GM19463 (cell line): Measurements from ENCODE around the gene SLC17A6.

Source experiments
- ATAC-seq: cut with Tn5 transposase; IDR thresholded peaks from one replicate; pipeline ENCODE4 v1.9.1; 2021; ENCODE audit warnings: mild to moderate bottlenecking, moderate library complexity; ENCODE audit not compliant: unreplicated experiment

Gene SLC17A6

DNA sequence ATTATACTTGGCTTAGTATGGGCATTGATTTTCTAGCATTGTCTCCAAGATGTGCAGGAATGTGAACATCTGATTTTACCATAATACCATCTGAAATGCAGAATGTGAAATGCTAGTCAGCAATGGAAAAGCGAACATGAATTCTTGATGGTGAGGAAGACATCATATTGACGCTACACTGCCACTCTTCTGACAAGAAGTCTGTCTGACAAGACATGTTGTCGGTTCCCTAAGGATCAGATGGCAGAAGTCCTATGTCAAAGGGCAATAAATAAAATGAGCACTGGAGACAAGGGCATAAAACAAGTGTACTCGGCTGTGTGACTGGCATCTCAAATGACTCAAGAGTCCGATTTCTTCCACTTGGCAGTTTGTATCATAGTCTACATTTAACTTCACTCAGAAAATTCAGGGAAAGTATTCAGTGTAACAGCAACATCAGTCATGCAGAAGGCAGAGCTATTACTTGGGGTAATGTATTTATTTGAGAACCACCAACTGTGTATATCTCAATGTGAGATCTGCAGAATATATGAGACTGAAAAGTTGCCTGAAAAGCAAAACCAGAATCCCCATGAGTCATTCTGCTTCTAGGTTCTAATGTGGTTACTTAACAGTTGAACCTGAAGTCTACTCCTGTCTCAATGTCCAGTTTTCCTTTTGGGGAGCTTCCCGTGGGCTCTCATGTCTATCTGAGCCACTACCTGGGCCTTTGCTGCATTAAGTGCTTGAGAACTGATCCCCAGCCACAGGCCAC lies 51.5 kb downstream of the SLC17A6 start:
- no peak for ATAC-seq

DNA sequence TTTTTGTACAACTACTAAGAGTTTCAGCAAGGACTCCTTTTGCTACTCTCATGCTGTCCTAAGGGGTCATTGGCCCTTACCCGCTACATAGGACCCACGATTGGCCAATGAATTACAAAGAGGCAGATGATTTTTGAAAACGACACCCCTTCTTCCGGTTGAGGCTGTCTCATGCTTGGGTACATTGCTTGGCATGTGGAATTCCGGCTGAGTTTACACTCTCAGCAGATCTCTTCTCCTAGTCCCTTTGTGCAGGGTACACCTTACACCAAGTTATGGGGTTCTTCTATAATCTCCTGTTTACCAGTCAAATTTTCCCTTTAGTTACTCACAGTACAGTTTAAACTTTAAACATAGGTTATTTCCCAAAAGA lies 52.1 kb downstream of the SLC17A6 start:
- no peak for ATAC-seq

- no peak for ATAC-seq
Measured at GRCh38 chr11:22392561-22392960, 54.4 kb downstream of the SLC17A6 start.

- ATAC-seq: peak; percentile 77
Measured at GRCh38 chr11:22405377-22405776, 67.2 kb downstream of the SLC17A6 start.

- ATAC-seq: no peak
Measured at GRCh38 chr11:22407267-22407666, 69.1 kb downstream of the SLC17A6 start.

GRCh38 chr11:22407921-22408320 lies 69.7 kb downstream of the SLC17A6 start:
- ATAC-seq: no peak

GRCh38 chr11:22415476-22415875 lies 77.3 kb downstream of the SLC17A6 start:
- ATAC-seq: no peak

DNA sequence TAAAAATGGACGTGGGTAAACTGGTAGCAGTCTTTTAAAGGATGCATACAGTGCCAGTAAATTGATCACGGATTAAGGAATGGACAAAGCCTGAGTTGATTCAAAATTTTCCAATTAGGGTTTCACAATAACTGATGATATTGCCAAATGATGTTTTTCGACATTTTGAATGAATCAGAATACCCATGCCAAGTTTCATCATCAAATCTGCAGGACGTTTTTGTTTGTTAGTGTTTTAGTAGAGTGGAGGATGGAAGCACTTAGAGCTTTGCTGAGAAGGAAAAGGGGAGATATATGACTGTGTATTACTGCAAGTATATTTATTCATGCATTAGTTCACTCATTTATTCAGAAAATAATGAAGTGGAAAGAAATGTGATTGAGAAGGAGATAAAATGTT lies 78.3 kb downstream of the SLC17A6 start:
- no peak for ATAC-seq

- ATAC-seq: no peak
Measured at GRCh38 chr11:22426915-22427314, 88.7 kb downstream of the SLC17A6 start.
